ENCODE data around the gene CFAP54. TPM values are rescaled to one million over a fixed set of nuclear protein-coding genes. Genes with fewer than 3 reads are reported as not detected.

The CFAP54 gene
- total RNA-seq, 1 donor from 2014 or later: 2.1 TPM

DNA sequence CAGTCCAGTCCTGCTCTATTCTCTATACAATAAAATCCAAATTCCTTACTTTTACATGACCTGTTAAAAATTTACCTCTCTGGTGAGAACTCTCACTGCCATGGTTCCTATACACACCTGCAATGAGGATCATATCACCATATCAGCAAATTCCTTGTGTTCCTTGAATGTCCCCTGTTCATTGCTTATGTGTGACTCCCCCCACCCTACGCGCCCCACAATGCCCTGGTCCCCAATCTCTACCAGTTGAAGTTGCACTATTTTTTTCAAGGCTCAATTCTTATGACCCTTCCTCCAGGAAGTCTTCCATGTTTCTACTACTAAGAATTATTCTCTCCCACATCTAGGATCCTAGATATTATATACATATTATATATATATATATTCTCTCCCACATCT, 335.5 kb downstream of the CFAP54 start:
- Histone ChIP-seq H3K4me3 (ENCODE audit: low read length in 3 of 3) (no peak overlapping the region), H3K9ac (ENCODE audit: low read depth in 1 of 3, low read length in 3 of 3) (no peak overlapping the region), H3K27ac (ENCODE audit: low read depth, low read length) (no peak overlapping the region), H3K9me3 (ENCODE audit: control insufficient read depth in 3 of 3, low read length in 3 of 3) (no peaks in the 10 kb centered on the region), H3K27me3 (ENCODE audit: control insufficient read depth in 3 of 3, insufficient read depth in 3 of 3, low read length in 3 of 3) (no peaks in the 10 kb centered on the region), H3K4me1 (ENCODE audit: control insufficient read depth in 3 of 3, insufficient read depth in 3 of 3, low read length in 3 of 3) (no peaks in the 10 kb centered on the region), H3K36me3 (ENCODE audit: control insufficient read depth in 3 of 3, insufficient read depth in 3 of 3, low read length in 3 of 3) (no peaks in the 10 kb centered on the region)

DNA sequence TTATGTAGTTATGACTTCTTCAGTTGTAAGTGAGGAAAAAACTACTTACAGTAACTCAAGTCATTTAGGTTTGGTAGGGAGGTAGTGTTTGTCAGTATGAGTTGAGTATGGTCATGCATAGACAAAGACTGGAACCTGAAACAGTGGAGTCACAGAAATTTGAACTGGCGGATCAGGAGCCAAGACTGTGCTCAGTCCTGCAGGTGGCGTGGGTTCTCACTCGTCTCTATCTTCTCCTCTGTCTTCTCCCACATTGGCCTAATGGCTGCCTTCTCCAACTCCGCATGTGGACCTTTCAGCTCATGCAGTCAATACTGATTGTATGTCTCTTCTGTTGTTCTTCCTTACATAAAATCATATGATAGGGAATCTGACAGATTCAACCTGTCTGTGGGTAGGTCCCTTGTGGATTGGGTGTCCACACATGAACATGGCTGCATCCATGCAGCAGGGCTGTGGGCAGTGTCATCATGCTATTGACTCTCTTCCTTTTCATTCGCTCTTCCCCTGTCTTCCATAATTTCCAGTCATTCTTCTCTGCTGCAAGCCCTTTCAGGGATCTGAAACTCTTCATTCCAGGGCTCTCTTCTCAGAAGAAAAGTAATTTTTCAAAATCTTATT, 338.9 kb downstream of the CFAP54 start:
- H3K27me3 ChIP-seq (ENCODE audit: control insufficient read depth in 3 of 3, insufficient read depth in 3 of 3, low read length in 3 of 3): no peaks in the 10 kb centered on the region
- no peaks in the 10 kb centered on the region for H3K36me3 ChIP-seq (ENCODE audit: control insufficient read depth in 3 of 3, insufficient read depth in 3 of 3, low read length in 3 of 3)
- no peaks in the 10 kb centered on the region for H3K4me1 ChIP-seq (ENCODE audit: control insufficient read depth in 3 of 3, insufficient read depth in 3 of 3, low read length in 3 of 3)
- H3K4me3 ChIP-seq (ENCODE audit: low read length in 3 of 3): no peak overlapping the region
- H3K27ac ChIP-seq (ENCODE audit: low read depth, low read length): no peak overlapping the region
- H3K9ac ChIP-seq (ENCODE audit: low read depth in 1 of 3, low read length in 3 of 3): no peak overlapping the region
- no peaks in the 10 kb centered on the region for H3K9me3 ChIP-seq (ENCODE audit: control insufficient read depth in 3 of 3, low read length in 3 of 3)

DNA sequence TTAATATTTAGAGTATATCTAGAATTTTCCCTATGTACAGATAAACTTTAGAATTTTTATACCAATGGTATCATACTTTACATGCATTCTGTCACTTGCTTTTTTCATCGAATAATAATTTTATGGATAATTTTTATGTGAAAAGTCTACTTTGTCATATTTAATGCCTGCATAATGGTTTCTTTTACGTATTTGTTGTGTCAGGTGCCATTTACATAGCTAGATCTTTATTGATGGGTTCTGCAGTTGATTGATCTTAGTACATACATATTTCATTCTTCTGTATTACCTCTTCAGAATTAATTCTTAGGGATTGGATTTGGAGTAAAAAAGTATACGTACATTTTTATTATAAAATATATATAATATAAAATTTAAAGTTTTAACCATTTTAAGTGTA, 340.0 kb downstream of the CFAP54 start:
- Histone ChIP-seq H3K27me3 (ENCODE audit: control insufficient read depth in 3 of 3, insufficient read depth in 3 of 3, low read length in 3 of 3) (no peaks in the 10 kb centered on the region), H3K27ac (ENCODE audit: low read depth, low read length) (no peak overlapping the region), H3K4me1 (ENCODE audit: control insufficient read depth in 3 of 3, insufficient read depth in 3 of 3, low read length in 3 of 3) (no peaks in the 10 kb centered on the region), H3K9ac (ENCODE audit: low read depth in 1 of 3, low read length in 3 of 3) (no peak overlapping the region), H3K36me3 (ENCODE audit: control insufficient read depth in 3 of 3, insufficient read depth in 3 of 3, low read length in 3 of 3) (no peaks in the 10 kb centered on the region), H3K4me3 (ENCODE audit: low read length in 3 of 3) (no peak overlapping the region), H3K9me3 (ENCODE audit: control insufficient read depth in 3 of 3, low read length in 3 of 3) (no peaks in the 10 kb centered on the region)

DNA sequence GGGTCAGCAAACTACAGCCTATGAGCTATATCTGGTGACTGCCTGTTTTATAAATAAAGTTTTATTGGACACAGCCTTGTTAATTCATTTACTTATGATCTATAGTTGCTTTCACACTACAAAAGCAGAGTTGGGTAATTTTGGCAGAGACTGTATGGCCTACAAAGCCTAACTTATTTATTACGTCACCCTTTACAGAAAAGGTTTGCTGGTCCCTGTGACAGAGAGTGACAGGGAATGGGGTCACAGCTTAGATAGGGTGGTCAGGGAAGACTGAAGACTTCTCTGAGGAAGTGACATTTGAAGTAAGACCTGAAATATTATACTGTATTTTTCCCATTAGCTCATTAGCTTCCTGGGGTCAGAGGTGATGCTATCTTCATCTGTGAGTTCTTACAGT, 342.0 kb downstream of the CFAP54 start:
- Histone ChIP-seq H3K4me1 (ENCODE audit: control insufficient read depth in 3 of 3, insufficient read depth in 3 of 3, low read length in 3 of 3) (no peaks in the 10 kb centered on the region), H3K9ac (ENCODE audit: low read depth in 1 of 3, low read length in 3 of 3) (no peak overlapping the region), H3K36me3 (ENCODE audit: control insufficient read depth in 3 of 3, insufficient read depth in 3 of 3, low read length in 3 of 3) (no peaks in the 10 kb centered on the region), H3K27ac (ENCODE audit: low read depth, low read length) (no peak overlapping the region), H3K4me3 (ENCODE audit: low read length in 3 of 3) (no peak overlapping the region), H3K9me3 (ENCODE audit: control insufficient read depth in 3 of 3, low read length in 3 of 3) (no peaks in the 10 kb centered on the region), H3K27me3 (ENCODE audit: control insufficient read depth in 3 of 3, insufficient read depth in 3 of 3, low read length in 3 of 3) (no peaks in the 10 kb centered on the region)

DNA sequence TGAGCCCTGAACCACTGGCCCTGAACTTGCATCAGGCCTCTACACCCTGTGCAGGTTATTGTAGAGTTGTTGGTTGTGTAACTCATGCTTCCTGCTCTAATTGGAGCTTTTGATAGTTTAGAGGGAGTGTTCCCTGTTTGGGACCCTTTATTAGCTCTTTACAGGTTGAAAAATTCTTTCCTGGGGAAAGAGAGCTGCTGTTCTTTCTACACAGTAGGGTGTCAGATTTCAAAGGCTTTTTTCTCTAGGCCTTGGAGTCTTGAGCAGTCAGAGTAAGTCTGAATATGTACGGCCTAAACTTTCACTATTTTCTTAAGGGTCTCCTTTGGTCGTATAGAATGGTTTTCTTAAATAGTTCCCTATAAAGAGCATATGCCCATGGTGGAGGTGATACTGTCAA, 356.9 kb downstream of the CFAP54 start:
- H3K9me3 ChIP-seq (ENCODE audit: control insufficient read depth in 3 of 3, low read length in 3 of 3): no peaks in the 10 kb centered on the region
- no peak overlapping the region for H3K4me3 ChIP-seq (ENCODE audit: low read length in 3 of 3)
- H3K36me3 ChIP-seq (ENCODE audit: control insufficient read depth in 3 of 3, insufficient read depth in 3 of 3, low read length in 3 of 3): no peaks in the 10 kb centered on the region
- no peaks in the 10 kb centered on the region for H3K4me1 ChIP-seq (ENCODE audit: control insufficient read depth in 3 of 3, insufficient read depth in 3 of 3, low read length in 3 of 3)
- H3K9ac ChIP-seq (ENCODE audit: low read depth in 1 of 3, low read length in 3 of 3): no peak overlapping the region
- H3K27ac ChIP-seq (ENCODE audit: low read depth, low read length): no peak overlapping the region
- no peaks in the 10 kb centered on the region for H3K27me3 ChIP-seq (ENCODE audit: control insufficient read depth in 3 of 3, insufficient read depth in 3 of 3, low read length in 3 of 3)

DNA sequence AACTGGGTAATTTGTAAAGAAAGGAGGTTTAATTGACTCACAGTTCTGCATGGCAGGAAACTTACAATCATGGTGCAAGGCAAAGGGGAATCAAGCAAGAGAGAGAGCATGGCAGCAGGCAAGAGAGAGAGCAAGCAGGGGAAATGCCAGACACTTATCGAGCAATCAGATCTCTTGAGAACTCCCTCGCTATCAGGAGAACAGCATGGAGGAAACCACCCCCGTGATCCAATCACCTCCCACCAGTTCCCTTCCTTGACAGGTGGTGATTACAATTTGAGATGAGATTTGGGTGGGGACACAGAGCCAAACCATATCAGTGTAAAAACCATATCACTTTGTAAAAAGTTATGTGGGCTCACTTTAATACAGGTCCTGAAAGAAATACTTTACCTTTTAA, 361.3 kb downstream of the CFAP54 start:
- Histone ChIP-seq H3K4me1 (ENCODE audit: control insufficient read depth in 3 of 3, insufficient read depth in 3 of 3, low read length in 3 of 3) (no peaks in the 10 kb centered on the region), H3K27me3 (ENCODE audit: control insufficient read depth in 3 of 3, insufficient read depth in 3 of 3, low read length in 3 of 3) (no peaks in the 10 kb centered on the region), H3K27ac (ENCODE audit: low read depth, low read length) (no peak overlapping the region), H3K4me3 (ENCODE audit: low read length in 3 of 3) (no peak overlapping the region), H3K36me3 (ENCODE audit: control insufficient read depth in 3 of 3, insufficient read depth in 3 of 3, low read length in 3 of 3) (no peaks in the 10 kb centered on the region), H3K9ac (ENCODE audit: low read depth in 1 of 3, low read length in 3 of 3) (no peak overlapping the region), H3K9me3 (ENCODE audit: control insufficient read depth in 3 of 3, low read length in 3 of 3) (no peaks in the 10 kb centered on the region)

DNA sequence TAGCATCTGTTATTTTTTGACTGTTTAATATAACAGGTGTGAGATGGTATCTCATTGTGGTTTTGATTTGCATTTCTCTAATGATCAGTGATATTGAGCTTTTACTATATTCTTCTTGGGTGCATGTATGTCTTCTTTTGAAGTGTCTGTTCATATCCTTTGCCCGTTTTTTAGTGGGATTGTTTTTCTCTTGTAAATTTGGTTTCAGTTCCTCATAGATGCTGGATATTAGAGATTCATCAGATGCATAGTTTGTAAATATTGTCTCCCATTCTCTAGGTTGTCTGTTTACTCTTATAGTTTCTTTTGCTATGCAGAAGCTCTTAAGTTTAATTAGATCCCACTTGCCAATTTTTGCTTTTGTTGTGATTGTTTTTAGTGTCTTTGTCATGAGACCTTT, 368.8 kb downstream of the CFAP54 start:
- Histone ChIP-seq H3K27ac (ENCODE audit: low read depth, low read length) (no peak overlapping the region), H3K9ac (ENCODE audit: low read depth in 1 of 3, low read length in 3 of 3) (no peak overlapping the region), H3K9me3 (ENCODE audit: control insufficient read depth in 3 of 3, low read length in 3 of 3) (no peaks in the 10 kb centered on the region), H3K36me3 (ENCODE audit: control insufficient read depth in 3 of 3, insufficient read depth in 3 of 3, low read length in 3 of 3) (no peaks in the 10 kb centered on the region), H3K27me3 (ENCODE audit: control insufficient read depth in 3 of 3, insufficient read depth in 3 of 3, low read length in 3 of 3) (no peaks in the 10 kb centered on the region), H3K4me3 (ENCODE audit: low read length in 3 of 3) (no peak overlapping the region), H3K4me1 (ENCODE audit: control insufficient read depth in 3 of 3, insufficient read depth in 3 of 3, low read length in 3 of 3) (no peaks in the 10 kb centered on the region)

DNA sequence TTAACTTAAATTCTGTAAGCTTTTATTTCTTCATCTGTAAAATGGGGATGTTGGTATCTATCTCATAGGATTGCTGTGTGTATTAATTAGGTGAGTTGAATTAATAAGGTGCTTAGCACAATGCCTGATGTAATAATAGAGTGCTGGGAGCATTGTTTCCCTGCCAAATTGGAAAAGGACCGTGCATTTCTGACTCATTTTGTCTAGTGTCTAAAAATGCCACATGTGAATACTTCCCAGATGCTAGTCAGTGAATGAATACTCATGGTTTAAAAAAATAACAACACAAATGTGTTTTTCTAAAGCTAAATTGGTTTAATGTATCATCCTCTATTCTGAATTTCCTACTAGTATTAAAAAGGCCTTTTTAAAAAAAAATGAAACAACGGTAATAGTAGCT, 372.3 kb downstream of the CFAP54 start:
- no peak overlapping the region for H3K4me3 ChIP-seq (ENCODE audit: low read length in 3 of 3)
- no peak overlapping the region for H3K27ac ChIP-seq (ENCODE audit: low read depth, low read length)
- H3K36me3 ChIP-seq (ENCODE audit: control insufficient read depth in 3 of 3, insufficient read depth in 3 of 3, low read length in 3 of 3): no peaks in the 10 kb centered on the region
- no peaks in the 10 kb centered on the region for H3K4me1 ChIP-seq (ENCODE audit: control insufficient read depth in 3 of 3, insufficient read depth in 3 of 3, low read length in 3 of 3)
- H3K27me3 ChIP-seq (ENCODE audit: control insufficient read depth in 3 of 3, insufficient read depth in 3 of 3, low read length in 3 of 3): no peaks in the 10 kb centered on the region
- no peak overlapping the region for H3K9ac ChIP-seq (ENCODE audit: low read depth in 1 of 3, low read length in 3 of 3)
- no peaks in the 10 kb centered on the region for H3K9me3 ChIP-seq (ENCODE audit: control insufficient read depth in 3 of 3, low read length in 3 of 3)

DNA sequence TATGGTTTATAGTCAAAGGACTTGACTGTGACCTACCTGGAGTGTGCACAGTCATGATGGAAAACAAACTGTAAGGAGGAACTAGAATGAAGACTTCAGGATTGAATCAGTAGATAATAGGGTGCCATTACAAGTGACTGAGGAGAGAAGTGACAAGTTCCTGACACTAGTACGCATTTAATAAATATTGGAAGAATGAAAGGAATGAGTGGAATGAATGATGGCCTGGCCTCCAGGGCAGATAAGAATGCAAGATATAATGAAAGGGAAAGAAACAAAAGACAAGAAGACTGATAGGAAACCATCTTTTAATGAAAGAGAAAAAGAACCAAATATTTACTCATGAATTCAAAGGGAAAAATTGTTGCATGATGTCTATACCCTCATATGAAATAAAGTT, 372.9 kb downstream of the CFAP54 start:
- H3K27ac ChIP-seq (ENCODE audit: low read depth, low read length): no peak overlapping the region

DNA sequence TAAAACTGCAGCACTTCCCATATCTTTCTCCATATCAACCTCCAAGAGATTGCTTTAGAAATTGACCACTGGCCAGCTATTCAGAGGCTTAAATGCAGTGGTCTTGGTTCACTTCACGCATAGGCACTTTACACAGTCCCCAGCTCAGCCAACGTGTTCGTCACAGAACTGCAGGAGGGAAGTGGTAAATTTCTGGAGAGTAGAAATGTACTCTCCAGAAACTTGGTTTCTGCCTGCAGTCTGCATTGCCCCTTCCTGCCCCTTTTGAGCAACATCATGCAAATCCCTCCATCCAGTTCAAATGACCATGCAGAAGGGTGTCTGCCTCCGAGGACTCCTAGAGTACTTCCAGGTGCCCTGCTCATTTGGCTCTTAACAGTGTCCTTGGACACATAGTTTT, 375.0 kb downstream of the CFAP54 start:
- Histone ChIP-seq H3K36me3 (ENCODE audit: control insufficient read depth in 3 of 3, insufficient read depth in 3 of 3, low read length in 3 of 3) (no peaks in the 10 kb centered on the region), H3K27me3 (ENCODE audit: control insufficient read depth in 3 of 3, insufficient read depth in 3 of 3, low read length in 3 of 3) (no peaks in the 10 kb centered on the region), H3K4me1 (ENCODE audit: control insufficient read depth in 3 of 3, insufficient read depth in 3 of 3, low read length in 3 of 3) (no peaks in the 10 kb centered on the region), H3K4me3 (ENCODE audit: low read length in 3 of 3) (no peak overlapping the region), H3K9ac (ENCODE audit: low read depth in 1 of 3, low read length in 3 of 3) (no peak overlapping the region), H3K9me3 (ENCODE audit: control insufficient read depth in 3 of 3, low read length in 3 of 3) (no peaks in the 10 kb centered on the region), H3K27ac (ENCODE audit: low read depth, low read length) (no peak overlapping the region)

More for the DNA sequence above, 372.9 kb downstream of the CFAP54 start:
- H3K4me3 ChIP-seq (ENCODE audit: low read length in 3 of 3): no peak overlapping the region
- no peaks in the 10 kb centered on the region for H3K36me3 ChIP-seq (ENCODE audit: control insufficient read depth in 3 of 3, insufficient read depth in 3 of 3, low read length in 3 of 3)
- no peaks in the 10 kb centered on the region for H3K4me1 ChIP-seq (ENCODE audit: control insufficient read depth in 3 of 3, insufficient read depth in 3 of 3, low read length in 3 of 3)
- no peaks in the 10 kb centered on the region for H3K9me3 ChIP-seq (ENCODE audit: control insufficient read depth in 3 of 3, low read length in 3 of 3)
- H3K9ac ChIP-seq (ENCODE audit: low read depth in 1 of 3, low read length in 3 of 3): no peak overlapping the region
- no peaks in the 10 kb centered on the region for H3K27me3 ChIP-seq (ENCODE audit: control insufficient read depth in 3 of 3, insufficient read depth in 3 of 3, low read length in 3 of 3)

Measured in skeletal muscle tissue (tissue), 4 donors.